ENCODE measurements around the gene TTC5.
"Not testable (repeated sequence)": the region's sequence is repeated elsewhere in the genome, so short reads cannot be mapped to it uniquely, and the experiment has no call there.

- TF ChIP-seq CTCF (IDR thresholded peaks at IDR 0.05); EZH2 (IDR thresholded peaks at IDR 0.05; ENCODE audit: borderline replicate concordance, insufficient read depth, low read depth, low read length, poor library complexity, severe bottlenecking): not testable (repeated sequence)
Measured at GRCh38 chr14:20341032-20341431, 35.3 kb upstream of the TTC5 start.
